NOMO-1 treated with DMSO at 0.1 percent for 48 hours (cell line): ENCODE results near the gene CPEB1.
A peak's percentile ranks its signal among the peaks of the same experiment; 100 is the strongest.

ENCODE experiments used
- DNase-seq: peaks from one replicate; lab custom pipeline; 2025; ENCODE audit not compliant: unreplicated experiment; lab: John Stamatoyannopoulos, UW

The CPEB1 gene

DNA sequence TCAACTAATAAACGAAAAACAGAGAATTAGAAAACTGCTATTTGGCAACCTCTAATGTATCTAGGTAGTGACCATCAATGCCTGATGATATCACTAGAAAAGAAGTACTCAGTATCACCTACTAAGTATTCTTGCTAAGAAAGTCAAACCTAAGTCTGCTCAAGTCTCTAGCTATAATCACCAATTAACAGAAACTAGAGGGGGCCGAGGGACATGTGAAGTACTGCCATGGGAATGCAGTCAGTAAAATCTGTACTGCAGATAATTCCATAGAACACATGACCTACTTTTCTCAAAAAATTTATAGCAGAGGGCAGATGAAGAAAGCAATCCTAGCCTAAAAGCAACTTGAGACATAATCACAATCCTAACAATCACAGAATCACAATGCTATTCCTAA, 51.4 kb downstream of the CPEB1 start:
- no peak for DNase-seq

DNA sequence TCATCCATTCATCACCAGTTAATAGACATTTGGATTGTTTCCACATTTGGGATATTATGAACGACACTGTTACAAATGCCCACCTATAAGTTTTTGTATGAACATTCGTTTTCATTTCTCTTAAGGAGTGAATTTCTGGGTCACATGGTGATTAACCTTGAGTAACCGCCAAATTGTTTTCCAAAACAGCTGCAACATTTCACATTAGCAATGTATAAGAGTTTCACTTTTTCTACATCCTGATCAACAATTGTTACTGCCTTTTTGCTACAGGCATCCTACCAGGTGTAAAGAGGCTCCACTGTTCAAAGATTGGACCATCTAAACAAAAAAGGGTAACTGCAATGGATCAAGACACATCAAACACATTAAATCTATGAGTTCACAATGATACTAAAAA, 52.0 kb downstream of the CPEB1 start:
- DNase-seq: no peak

DNA sequence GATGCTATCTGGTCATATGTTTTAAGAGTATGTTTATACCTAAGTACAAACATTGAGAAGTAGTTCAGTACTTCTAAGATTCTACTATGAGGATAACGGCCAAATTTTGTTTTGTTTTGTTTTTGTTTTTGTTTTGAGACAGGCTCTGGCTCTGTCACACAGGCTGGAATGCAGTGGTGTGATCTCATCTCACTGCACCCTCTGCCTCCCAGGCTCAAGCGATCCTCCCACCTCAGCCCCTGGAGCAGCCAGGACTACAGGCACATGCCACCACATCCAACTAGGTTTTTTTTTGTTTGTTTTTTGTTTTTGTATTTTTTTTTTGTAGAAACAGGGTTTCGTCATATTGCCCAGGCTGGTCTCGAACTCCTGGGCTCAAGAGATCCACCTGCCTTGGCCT, 59.4 kb downstream of the CPEB1 start:
- DNase-seq: no peak

DNA sequence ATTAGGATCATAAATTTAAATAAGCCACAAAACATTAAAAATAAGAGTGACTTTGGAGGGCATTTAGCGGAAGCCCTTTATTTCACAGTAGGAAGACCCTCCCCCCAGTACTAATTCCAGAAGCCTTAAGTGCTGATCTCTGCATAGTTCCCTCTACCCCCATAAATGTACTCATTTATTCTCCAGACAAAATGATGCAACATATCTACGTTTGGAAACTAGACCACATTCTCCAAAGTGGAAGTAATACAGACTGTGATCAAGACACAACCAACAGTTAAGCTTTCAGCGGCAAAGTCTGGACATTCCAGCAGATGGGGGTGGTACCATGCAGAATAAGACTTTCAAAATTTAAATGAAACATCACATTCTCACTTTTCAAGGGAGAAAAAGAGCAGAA, 62.1 kb downstream of the CPEB1 start:
- peak; percentile 6 for DNase-seq

DNA sequence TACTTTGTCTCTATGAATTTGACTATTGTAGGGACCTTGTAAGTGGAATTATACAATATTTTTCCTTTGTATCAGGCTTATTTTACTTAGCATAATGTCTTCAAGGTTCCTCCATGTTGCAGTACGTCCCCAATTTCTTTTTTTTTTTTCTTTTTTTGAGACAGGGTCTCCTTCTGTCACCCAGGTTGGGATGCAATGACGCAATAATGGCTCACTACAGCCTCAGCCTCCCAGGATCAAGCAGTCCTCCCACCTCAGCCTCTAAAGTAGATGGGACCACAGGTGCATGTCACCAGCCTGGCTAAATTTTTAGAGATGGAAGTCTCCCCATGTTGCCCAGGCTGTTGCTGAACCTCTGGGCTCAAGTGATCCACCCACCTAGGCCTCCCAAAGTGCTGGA, 66.5 kb downstream of the CPEB1 start:
- no peak for DNase-seq

DNA sequence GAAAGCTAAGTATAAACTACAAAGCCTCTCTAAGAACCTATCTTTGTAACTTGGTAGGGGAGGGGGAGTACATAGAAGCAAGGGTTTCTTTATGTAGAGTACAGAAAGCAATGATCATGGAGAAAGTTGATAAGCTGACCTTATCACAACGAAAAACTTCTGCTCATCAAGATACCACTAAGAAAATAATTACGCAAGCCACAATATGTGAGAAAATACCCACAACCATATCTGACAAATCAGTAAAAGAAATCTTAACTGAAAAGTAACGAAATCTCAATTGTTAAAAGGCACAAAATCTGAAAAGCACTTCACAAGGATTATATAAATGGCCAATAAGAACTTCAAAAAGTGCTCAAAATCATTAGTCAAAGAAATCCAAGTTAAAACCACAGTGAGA, 71.8 kb downstream of the CPEB1 start:
- no peak for DNase-seq

DNA sequence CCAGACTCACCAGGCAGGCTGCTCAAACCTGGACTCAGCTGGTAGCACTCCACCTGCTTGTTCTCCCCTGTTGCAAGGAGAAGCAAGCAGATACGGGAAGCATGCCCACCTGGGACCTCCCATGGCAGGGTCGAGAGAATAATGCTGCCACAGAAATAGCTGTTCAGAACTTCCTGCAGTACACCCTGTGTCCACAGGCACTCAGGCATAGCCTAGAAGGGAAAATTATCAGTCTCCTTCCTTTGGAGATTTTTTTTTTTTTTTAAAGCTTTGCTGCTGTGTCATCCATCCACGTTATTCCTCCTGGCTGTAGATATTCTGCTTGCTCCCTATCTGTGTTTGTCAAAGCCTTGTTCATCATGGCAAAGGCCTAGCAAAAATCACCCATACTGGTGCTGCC, 74.2 kb downstream of the CPEB1 start:
- no peak for DNase-seq

DNA sequence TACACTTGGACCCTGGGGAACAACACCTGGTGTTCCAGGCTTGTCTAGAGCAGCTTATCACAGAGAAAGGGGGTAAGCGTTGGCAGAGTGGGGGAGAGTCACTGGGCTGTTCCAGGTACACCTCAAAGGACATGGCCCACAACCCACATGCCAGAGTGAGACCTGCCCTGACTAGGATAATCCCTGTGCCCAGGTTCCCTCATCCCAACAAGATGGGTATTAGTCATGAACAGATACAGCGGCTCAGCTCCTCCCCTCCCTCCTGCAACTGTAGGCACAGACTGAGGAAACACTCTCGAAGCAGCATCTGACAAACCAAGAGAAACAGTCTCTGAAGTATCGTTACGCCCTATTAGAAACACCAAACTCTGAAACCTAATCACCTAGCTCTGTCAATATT, 74.9 kb downstream of the CPEB1 start:
- no peak for DNase-seq

DNA sequence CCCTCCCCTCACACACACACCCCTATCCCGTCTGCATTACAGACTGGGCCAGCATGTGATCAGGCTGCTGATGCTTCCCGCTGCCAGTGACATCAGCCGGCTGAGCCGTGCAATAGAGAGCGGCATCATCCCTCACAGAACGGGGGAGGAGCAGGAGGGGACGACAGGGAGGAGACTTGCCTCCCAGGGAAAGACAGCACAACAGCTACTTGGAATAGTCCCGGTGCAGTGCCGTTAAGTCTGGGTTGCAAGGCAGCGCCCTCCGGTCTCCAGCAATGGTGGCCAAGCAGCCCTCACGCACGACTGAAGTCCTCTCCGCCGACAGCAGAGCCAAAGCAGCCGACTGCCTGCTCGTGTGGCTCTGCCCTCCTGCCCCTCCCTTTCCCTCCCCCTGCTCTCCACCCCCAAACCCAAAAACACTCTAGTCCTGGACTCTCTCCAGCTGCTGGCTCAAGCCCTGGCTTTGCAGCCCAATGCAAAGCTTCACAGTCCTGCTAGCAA, 75.4 kb downstream of the CPEB1 start:
- DNase-seq: no peak

DNA sequence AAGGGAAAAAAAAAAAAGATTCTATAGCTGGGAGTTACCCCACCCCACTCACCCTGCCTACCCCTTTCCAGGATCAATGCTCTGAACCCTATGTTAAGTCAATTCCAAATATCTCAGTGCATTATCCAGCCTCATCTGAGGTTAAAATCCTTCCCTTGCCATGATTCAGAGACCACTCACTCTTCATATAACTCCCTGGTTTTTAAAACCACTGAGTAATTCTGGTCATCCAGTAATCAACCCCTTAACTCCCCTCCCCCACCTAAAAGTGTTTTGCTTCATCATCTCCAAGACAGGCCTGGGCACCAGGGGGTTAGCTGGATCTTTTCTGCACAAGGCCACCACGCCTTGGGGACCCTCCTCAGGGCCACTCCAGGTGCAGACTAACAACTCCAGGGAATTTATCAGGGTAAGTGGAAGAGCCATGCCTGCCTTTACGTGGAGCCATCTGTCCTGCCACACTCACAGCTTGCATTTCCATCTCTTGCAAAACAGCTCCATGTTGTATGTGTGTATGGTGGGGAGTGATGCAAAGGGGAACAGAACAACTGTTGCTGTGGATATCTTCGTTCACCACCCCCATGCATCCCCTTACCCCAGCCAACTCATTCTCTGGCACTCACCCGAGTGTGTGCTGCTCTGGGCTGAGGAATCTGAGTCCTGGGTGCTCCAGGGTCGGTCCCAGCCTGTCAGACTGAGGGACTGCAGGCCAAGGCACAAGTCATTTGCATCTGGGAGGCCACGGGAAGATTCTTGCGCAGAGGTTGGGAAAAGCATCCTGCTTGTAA, 76.2 kb downstream of the CPEB1 start:
- no peak for DNase-seq

DNA sequence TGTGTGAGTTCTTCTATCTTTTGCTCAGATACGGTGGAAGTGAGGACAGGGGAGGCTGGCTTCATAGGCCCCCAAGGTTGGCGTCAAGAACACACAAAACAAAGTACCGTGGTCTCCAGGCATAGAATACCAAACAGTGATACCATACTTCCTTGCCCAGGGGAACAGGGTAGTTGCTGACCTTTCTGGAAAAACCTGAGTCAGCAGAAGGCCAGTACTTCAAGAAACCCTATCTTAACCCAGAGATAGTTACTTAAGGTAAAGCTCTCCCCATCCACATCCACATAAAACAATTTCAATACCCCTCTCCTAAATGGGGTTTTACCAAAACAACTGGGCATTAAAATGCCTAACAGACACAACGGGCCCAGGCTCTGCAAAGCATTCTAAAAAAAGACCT, 77.3 kb downstream of the CPEB1 start:
- no peak for DNase-seq

DNA sequence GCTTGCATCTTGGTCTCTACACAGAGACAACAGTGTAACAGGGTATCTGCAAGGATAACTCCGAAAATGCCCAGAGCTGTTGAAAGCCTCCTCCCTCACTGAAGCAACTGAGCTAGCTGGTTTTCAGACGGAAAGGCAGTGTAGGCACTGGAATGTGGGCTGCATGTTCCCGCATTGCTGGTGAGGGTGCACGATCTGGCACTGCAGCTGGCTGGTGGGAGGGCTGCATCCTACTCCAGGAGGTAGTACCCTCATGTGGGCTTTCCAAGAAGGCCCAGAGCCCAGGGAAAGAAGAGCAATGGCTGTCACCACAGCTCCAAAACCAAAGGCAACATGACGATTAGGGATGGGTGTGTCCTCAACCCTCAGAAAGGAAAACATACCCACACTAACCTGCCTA, 78.2 kb downstream of the CPEB1 start:
- no peak for DNase-seq

DNA sequence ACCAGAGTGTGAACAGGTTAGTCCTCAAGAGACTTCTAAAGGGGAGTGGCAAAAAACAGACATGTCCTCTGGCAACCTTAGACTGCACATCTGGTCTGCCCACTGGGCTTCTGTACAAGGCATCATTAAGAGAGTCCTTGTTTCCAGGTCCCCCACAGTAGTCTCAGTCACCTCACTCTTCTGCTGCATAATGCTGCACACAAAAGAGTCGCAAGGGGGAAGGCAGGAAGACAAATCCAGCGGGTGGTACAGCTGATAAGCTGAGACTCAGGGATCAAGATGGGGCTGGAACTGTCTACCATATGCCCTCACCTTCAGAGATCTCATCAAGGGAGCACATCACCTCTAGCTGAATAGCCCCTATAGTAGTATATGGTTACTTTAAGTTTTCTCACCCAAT, 79.5 kb downstream of the CPEB1 start:
- no peak for DNase-seq

DNA sequence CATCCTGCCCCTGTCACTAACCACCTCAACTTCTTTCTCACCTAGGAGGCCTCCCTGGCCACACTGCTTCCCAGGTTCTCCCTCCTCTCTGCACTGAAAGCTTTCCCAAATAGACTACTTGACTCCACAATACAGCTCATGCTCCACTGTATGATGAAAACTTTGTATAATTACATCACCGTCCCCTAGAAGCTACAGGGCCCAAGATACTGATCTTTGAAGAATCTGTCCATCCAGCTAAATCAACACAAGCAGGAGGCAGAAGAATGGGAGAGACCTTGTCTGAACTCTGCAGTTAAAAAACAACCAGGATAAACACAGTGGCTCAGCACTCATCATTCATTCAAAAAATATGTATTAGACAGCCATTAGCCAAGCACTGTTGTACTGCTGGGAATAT, 80.5 kb downstream of the CPEB1 start:
- no peak for DNase-seq

DNA sequence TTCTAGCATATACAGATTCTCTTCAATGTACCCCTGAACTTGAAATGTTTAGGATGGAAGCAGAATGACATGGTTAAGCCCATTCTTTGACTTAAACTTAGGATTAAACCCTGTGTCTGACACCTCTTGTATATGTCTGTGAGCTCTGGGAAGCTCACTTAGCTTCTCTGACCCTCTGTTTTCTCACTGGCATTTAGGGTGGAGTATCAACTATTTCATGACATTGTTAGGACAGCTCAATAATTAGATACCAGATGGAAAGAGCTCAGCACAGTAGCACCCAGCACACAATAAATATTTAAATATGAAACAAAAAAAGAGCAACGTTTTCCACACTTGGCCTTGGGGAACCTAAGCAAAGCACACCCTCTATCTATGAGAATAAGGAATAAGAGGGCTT, 88.7 kb downstream of the CPEB1 start:
- no peak for DNase-seq

DNA sequence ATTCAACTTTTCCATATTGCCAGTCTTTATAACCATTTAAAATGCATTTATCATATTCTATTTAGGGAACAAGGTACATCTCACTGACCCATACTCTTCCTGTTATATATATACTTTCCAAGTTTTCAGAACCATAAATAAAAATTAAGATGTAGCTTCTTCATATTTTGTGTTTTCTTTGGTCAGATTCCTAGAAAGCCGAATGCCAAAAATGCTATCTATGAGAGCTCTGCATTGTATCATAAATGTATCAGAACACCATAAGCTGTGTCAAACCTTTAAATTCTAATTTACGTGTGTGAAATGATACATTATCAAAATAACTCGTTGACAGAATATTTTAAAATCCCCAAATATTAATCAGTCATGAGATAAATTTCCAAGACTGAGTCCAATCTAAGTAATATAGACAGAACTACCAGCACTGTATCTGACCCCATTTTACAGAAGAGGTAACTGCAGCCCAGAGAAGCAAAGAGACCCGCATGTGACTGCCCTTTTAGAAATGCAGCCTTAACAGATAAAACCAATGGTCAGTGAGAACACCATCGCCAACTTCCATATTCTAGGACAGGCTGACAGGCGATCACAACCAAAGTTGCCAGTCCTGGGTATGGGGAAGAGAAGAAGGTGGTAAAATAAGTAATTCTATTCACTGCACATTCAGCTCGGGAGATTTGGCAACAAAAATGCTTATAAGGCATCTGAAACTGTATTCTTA, 90.7 kb downstream of the CPEB1 start:
- DNase-seq: no peak

DNA sequence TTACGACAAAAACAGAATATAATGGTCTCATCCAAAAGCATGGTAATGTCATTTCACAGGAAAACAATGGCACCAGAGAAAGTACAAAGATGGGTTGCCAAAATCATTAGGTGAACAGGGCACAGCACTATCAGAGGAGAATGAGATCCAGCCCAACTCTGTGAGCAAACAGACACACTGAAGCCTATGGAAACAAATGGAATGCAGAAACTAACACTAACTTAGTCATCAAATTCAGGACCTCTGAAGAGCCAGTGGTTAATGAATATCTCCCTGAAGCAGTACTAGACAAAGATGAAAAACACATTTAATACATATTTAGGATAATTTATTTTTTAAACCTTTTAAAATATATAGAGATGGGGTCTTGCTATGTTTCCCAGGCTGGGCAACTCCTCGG, 92.3 kb downstream of the CPEB1 start:
- DNase-seq: no peak

DNA sequence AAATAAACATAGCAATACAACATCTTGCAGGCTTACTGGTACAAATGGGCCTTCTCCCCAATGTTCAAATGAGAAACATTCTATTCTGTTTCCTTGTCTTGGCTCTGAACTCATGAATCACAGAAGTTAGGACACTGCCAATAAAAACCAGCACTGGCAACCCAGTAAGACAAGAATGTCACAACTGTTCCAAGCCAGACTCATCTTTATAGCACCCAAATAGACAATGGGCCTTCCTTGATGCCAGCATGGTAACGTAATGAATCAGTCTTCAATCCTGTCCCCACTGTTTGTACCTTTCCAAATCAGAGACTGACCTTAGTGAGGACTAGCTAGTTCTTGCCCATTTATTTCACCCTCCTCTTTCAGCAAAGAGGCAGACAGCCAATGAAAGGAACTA, 92.8 kb downstream of the CPEB1 start:
- DNase-seq: no peak

DNA sequence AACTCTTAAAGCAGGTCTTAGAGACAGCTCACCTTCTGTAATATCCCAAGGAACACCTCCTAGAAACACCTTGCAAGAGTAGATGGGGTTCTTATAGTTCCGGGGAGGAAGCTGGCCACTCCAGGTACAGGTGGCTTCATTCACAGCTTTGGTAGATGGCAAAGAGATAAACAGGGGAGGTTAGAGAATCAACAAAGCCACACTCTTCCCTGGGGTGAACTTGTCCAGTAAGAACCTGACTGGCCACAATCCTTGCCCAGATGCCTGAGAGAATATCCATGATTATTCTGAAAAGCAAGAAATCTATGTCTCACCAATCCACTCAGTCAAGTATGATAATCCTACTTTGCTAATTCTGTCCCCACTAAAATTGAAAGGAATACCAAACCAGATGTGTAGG, 93.3 kb downstream of the CPEB1 start:
- no peak for DNase-seq

DNA sequence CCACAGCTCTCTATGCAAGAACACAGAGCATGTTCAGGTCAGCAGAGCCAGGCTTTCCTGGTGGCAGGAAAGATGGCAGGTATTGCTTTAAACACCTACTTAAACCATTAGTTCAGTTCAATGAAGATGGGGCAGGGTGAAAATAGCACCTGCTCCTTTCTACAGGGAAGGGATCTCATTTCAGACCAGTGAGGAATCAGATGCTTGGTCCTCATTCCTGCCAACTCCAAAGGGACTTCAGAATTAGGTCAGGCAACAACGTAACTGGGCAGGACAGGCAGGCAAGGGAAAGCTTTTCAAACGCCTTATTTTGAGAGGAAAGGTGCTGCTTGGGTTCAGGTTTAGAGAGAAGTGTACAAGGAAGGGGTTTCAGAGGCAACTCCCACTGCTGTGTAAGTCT, 94.3 kb downstream of the CPEB1 start:
- no peak for DNase-seq

DNA sequence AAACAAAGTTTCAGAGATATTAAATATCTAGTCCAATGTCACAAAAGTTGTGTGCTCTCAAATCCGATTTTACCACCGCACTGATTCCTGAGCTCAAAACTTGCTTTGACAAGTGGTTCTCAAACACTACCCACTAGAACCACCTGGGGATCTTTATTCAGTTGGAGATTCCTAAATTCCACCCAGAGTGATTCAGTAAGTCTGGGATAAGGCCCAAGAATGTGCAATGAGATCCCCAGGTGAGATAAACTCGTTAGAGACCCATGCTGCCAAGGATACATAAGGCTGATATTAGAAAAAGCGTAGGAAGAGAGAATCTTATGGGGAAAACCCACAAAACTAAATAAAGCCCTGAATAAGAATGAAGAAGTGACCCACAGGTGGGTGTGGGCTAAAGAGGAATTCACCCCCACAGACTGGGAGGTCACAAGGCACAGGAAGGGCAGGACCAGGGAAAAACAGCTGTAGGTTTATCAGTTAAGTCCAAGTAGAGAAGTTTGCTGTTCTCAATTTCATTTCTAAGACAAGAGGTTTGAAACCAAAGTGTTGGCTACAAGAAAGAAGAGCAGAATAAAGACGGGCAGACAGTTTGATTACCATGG, 95.4 kb downstream of the CPEB1 start:
- DNase-seq: no peak

DNA sequence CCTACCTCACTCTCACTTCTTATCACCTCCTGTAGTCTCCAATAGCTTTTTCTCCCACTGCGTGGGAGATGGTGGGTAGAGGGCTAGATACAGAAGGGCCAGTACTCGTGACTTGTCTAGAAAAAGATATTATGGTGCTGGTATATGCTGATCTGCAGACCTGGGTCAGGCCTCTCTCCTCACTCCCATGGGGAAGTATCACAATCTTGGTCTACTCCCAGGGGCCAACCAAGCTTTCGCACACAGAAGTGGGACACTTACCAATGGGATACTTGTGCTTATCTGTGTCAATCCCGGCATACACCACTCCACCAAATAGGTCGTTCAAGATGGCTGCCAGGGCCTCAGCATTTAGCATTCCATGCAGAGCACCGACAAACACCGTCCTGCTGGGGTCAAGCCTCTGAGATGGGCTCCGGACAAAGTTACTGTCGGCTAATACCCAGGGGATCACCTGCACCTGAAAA, 97.9 kb downstream of the CPEB1 start:
- DNase-seq: no peak
